Measurements from ENCODE around the gene RPL32.

DNA sequence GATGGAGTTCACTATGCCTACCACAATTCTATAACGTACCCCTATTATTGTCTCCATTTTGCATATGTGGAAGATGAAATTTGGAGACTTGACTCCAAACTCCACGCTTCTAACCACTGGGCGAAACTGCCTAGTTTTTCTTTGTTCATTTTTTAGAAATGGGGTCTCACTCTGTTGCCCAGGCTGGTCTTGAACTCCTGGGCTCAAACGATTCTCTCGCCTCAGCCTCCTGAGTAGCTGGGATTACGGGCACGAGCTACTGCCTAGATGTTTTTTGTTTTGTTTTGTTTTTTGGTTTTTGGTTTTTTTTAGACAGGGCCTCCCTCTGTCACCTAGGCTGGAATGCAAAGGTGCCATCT lies 584 bp upstream of the RPL32 start:
- TF ChIP-seq CREB1 (IDR thresholded peaks at IDR 0.05; ENCODE audit: low read depth) (no peak), EP300 (IDR thresholded peaks at IDR 0.05; ENCODE audit: borderline replicate concordance) (no peak), NFIC (IDR thresholded peaks at IDR 0.05) (no peak), TAF1 (IDR thresholded peaks at IDR 0.05; ENCODE audit: low read depth) (no peak)

All from Ishikawa (cell line).